Left lobe of liver (tissue), 2 donors: Measurements from ENCODE around the gene RNF152. TPM values are rescaled to one million over a fixed set of nuclear protein-coding genes. Genes with fewer than 3 reads are reported as not detected.

ENCODE experiments used
- ATAC-seq: fragments of 200-7000 bp; cut with Tn5 transposase; one replicate; pipeline ENCODE4 v1.9.1; 2020; ENCODE audit warnings: mild to moderate bottlenecking, moderate library complexity
- DNase-seq: peaks from one replicate; pipeline ENCODE4 v3.0.0-alpha.2; 2020; ENCODE audit warnings: low spot score
- total RNA-seq: library from RNA; stranded (reverse); gene quantifications from one replicate; pipeline ENCODE4 v1.2.1, GENCODE V29; 2021
- donor health status: DM: no; HTN: no; CAD: no; lungs with moderate emphysema.
- donor health status: DM: no; HTN: yes; CAD: no.

Gene RNF152
- total RNA-seq, 1 donor from 2014 or later, result 102 TPM

DNA sequence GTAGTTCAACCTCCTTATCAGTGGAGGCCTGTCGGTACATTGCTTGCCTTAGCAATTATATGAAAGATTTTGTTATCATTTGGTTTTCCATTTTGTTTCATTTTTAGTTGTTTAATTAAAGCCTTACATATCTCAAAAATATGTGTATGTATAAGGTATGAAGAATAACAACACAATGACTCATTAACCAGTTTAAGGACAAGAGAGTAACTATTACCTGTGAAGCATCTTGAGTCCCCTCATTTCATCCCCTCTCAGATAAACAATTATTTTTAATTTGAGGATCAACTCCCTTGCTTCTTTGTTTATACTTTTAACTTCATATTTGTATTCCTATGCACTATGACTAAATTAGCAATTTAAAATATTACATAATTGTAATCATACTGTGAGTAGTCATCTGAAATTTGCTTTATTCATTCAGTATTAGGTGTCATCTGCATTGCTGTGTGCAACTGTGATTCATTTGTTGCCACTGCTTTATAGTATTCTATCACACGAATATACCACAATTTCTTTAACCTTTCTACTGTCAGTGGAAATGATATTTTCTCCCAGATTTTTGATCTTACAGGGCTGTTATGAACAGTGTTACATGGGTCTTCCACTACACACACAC lies 126.4 kb downstream of the RNF152 start:
- DNase-seq, result no peak
- no peak for ATAC-seq

GRCh38 chr18:61765097-61765496 lies 127.7 kb downstream of the RNF152 start:
- ATAC-seq (no peak), DNase-seq (no peak)

DNA sequence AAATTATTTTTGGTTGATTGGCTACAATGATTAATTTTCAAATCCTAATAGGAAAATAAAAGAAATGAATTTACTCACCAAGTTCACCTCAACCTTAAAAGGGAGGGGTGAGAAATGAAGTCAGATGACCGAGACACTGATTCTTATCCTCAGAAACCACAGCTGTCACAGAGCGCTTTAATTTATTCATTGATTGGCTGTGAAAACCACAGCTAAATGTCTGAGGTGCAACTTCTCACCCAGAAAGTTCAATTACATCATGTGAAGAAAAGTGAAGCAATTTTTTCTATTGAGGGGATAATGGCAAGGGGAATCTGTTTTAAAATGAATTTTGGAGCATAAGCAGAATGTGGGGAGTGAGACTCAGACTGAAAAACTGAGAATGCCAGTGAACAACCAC lies 128.4 kb downstream of the RNF152 start:
- ATAC-seq (no peak), DNase-seq (no peak)

- DNase-seq, result no peak
- no peak for ATAC-seq
These were observed 130.9 kb downstream of the RNF152 start for GRCh38 chr18:61761875-61762274.
